GM21576 (cell line): ENCODE results near the gene KDM4D.
"Not testable (repeated sequence)": the region's sequence is repeated elsewhere in the genome, so short reads cannot be mapped to it uniquely, and the experiment has no call there.

Source experiments
- ATAC-seq: cut with Tn5 transposase; IDR thresholded peaks from one replicate; pipeline ENCODE4 v1.9.1; 2021; ENCODE audit warnings: mild to moderate bottlenecking, moderate library complexity; ENCODE audit not compliant: unreplicated experiment

The KDM4D gene

GRCh38 chr11:94956963-94957362 is 16.5 kb upstream of the KDM4D start:
- ATAC-seq: no peak

GRCh38 chr11:94958121-94958696 is 15.3 kb upstream of the KDM4D start:
- ATAC-seq: no peak

DNA sequence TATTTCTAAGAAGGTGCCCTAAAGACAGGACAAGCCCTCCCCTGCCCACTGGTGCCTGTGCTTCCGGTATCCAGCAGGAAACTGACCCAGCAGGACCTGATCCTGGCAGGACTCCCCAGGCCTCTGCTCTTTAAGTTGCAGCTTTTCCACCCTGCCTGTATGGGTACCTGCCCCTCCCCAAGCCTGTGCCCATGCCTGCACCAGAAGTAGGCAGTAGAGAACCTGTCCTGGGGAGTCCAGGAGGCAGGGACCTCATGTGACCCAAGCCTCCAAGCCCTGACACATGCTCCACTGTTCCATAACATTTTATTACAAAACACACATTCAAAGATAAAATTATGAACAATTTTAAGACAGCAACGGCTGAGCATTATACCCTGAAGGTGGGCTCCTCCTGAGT is 14.3 kb upstream of the KDM4D start:
- ATAC-seq: no peak

DNA sequence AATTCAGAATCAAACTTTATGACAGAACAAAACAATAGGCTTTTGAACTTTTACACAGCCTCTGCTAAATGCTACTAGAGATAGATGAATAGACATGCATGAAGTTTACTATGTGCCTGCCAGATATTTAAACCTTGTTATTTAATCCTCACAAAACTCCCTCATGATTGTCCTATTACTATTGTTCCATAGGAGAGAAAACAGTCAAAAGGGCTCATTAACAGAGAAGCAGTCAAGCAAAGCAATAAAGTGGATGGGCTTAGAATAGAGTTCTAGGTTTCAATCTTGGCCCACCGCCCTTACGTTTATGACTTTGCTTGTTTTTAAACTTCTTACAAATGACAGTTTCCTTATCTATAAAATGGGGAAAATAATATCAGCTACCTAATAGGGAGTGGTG is 13.0 kb upstream of the KDM4D start:
- no peak for ATAC-seq

DNA sequence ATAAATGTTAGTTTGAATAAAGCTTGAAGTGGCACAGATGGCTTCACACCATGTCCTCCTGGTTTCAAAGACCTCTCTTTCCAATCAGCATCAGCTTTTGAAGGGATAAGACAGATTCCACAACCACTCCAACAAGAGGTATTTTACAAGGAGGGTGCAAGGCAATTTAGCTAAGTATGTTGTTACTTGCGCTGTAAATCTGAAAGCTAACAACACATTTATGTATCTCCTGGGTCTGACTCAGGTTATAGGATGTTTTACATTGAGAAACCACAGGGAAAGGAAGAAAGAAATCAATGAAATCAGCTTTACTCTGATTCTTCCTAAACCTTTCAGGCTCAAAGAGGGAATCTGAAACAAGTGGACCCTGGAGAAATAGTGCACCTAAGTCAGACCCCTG is 12.3 kb upstream of the KDM4D start:
- no peak for ATAC-seq

DNA sequence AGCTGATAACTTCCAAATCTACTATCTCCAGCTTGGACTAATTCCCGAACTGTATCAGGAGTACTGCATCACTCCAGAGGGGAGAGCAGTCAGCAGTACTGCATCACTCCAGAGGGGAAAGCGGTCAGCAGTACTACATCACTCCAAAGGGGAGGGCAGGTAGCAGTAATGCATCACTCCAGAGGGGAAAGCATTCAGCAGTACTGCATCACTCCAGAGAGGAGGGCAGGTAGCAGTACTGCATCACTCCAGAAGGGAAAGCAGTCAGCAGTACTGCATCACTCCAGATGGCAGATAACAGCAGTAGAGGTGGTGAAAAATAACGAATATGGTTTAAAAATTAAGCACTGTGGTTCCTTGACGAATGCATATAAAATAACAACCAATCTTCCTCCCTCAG is 8.6 kb upstream of the KDM4D start:
- no peak for ATAC-seq

DNA sequence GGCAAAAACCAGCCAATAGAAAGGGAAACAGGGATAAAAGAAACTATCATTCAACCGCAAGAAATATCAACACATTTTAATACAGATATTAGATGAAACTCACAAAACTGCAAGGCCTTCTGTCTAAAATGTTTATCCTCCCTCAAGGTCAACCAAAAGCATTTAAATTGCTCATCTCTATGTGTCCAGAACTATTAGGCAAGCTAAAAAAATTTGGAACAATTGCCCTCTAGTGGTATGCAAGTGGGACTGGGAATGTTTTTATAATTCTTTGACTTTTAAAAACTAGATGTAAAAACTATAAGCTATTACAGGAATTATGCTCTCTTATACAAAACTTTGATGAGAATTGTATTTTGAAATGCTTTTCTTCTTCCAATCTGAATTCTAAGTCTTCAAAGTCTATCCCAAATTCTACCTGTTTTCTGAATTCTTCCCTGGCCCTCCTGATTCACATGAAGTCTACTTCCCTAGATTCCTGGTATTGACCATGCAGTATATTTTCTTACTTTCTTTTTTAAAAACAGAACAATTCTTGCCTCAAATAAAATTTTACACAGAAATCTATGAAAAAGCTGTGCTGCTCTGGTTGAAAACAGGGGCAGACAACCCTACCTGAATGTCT is 5.1 kb upstream of the KDM4D start:
- no peak for ATAC-seq

DNA sequence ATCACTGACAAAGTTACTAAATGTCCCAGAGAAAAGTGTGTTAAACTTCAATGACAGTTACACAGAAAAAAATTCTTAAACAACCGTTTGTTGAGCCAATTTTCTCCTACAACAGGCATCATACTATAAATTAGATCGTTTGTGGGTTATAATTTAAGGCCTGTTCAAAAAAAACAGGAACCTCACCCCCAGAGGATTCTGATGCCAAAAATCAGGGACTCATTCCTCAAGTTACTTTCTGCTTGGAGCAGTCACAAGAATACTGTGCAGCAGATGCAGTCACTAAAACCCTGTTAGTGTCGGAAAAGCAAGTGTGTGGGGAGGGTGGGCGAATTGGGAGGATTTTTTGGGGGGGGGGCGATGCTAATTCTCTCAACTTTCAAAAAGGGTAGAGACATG is 810 bp upstream of the KDM4D start:
- ATAC-seq: no peak

DNA sequence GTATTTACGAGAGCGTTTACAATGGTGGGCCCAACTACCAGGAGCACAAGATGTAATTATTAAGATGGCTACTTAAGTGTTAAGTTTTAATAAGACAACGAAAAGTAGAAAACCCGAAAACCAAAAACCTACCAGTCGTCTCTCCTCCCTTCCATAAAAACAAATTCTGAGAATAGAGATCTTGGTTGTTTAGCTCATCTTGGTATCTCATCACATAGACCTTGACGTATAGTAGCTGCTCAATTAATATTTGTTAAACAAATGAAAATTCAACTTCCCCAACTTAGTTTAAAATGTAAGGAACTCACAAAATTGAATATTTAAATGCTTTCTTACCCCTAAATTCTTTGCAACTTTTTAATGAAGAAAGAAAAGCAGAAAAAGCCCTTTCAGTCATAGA is 669 bp downstream of the KDM4D start:
- ATAC-seq: no peak

DNA sequence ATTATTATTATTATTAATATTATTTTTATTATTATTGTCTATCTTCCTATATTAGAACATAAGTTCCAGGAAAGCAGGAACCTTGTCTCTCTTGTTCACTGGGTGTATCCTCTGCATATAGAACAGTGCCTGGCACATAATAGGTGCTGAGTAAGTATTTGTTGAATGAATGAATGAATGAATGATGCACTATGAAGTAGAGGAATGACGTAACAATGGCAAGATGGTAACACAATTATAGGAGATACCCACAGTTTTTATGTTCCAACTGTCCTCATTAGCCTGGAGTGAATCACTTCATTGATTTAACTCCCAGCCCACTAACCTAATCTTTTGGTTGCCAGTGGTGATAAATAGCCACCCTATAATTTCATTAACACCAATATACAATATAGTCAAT is 2.1 kb downstream of the KDM4D start:
- ATAC-seq: no peak

DNA sequence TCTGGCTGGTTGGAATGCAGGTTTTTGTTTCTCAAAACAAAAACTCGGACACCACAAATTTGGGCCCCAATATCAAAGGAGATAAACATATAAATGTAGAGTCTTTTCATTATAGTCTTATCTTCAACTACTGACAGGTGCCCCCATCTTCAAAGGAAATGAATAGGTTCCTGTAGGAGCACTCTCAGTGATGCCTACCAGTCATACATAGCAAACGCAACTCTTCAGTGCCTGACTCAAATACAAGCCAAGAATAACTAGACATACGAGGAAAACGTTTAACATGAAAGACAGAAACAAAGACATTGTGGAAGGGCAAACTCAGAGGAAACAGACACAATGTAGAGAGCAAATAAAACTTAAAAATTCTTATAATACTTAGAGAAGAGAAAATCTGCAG is 13.9 kb downstream of the KDM4D start:
- ATAC-seq: no peak

DNA sequence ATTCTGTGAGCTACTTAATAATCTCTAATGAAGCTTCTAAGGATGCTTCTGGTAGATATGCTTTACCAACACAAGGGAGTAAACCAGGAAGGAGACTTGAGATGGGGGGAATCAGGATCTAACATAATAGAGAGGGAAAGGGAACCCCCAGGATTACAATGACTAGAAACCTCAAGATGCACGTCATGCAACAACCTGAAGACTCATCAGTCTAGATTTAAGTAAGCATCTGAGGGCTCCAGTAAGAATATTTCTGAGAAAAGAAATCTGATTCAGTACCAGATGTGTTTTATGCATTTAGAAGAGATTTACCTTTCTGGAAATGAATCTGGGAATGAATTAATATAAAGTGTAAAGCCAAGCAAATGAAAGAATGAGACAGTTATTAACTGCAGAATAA is 15.2 kb downstream of the KDM4D start:
- ATAC-seq: no peak

- ATAC-seq: no peak
These were observed 20.0 kb downstream of the KDM4D start for GRCh38 chr11:94993400-94993943.

DNA sequence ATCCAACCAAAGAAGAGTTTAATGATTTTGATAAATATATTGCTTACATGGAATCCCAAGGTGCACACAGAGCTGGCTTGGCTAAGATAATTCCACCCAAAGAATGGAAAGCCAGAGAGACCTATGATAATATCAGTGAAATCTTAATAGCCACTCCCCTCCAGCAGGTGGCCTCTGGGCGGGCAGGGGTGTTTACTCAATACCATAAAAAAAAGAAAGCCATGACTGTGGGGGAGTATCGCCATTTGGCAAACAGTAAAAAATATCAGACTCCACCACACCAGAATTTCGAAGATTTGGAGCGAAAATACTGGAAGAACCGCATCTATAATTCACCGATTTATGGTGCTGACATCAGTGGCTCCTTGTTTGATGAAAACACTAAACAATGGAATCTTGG is 23.9 kb downstream of the KDM4D start:
- no peak for ATAC-seq

GRCh38 chr11:94998285-94998684 is 24.8 kb downstream of the KDM4D start:
- no peak for ATAC-seq

GRCh38 chr11:95003716-95004115 is 30.2 kb downstream of the KDM4D start:
- ATAC-seq: no peak

GRCh38 chr11:95005642-95006041 is 32.1 kb downstream of the KDM4D start:
- ATAC-seq: no peak

GRCh38 chr11:95011376-95011775 is 37.9 kb downstream of the KDM4D start:
- no peak for ATAC-seq

DNA sequence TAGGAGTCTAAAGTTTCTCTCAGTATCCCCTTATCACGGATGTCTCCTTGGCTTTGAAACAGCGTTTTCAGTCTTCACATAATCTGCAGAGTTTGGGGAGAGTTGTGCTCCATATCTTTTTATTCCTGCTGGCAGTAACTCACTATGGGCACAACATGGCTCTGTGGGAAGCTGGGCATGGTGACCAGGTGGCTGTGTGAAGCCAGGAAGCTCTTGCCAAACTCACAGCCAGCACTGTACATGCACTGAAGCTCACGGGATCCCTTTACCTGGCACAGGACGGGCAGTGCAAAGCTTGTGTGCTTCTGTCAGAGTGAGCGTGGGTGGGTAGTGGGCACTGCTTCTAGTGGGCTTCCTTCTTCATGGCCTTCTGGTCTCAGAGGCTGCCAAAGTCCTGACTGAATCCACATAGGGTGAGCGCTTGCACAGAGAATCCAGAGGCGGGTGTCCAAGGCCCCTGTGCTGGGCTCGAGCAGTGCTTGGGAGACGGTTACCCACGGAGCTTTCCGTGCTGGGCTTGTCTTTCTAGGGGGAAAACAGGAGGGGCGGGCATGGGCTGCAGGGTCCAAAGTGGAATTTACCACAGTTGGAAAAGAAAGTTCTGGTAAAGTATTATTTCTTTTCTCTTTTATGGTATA is 40.8 kb downstream of the KDM4D start:
- ATAC-seq: no peak

- ATAC-seq: no peak
These were observed 42.6 kb downstream of the KDM4D start for GRCh38 chr11:95016139-95016538.

DNA sequence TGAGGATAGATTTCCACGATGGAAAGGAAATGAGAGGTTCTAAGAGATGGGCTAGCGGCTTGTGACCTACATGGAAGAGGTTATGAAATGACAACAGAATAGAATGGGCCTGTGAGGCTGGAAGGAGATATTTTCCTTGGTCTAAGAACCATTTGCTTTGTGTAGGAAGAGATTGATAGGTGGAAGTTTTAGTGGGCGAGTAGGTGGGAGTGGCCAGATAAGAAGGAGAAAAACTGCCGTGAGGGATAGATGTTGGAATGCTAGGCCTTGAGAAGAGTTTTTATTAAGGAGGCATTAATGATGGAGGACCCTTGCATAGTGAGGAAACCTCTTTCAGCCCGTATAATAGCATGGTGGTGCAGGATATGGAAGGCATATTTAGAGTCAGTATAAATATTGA is 48.0 kb downstream of the KDM4D start:
- ATAC-seq: not testable (repeated sequence)

GRCh38 chr11:95024958-95025357 is 51.4 kb downstream of the KDM4D start, which contains the start of gene KDM4E:
Gene KDM4E (plus strand): TSS chr11:95025258. CDS start chr11:95025558, 300 bp downstream.
- ATAC-seq: no peak
